Cortex of kidney (tissue), 1 donor: ENCODE results near the gene SLC35F6.
"Not testable (repeated sequence)": the region's sequence is repeated elsewhere in the genome, so short reads cannot be mapped to it uniquely, and the experiment has no call there.

Experiments used
- DNase-seq: peaks from one replicate; lab custom pipeline; 2025; lab: John Stamatoyannopoulos, UW

SLC35F6 gene

GRCh38 chr2:26784570-26785234 is 20.6 kb downstream of the SLC35F6 start:
- DNase-seq = no peak

GRCh38 chr2:26785431-26786206 is 21.5 kb downstream of the SLC35F6 start, which contains the start of gene CENPA:
Gene CENPA (plus strand): TSS chr2:26786056. CDS start chr2:26786197, 141 bp downstream.
- no peak for DNase-seq

DNA sequence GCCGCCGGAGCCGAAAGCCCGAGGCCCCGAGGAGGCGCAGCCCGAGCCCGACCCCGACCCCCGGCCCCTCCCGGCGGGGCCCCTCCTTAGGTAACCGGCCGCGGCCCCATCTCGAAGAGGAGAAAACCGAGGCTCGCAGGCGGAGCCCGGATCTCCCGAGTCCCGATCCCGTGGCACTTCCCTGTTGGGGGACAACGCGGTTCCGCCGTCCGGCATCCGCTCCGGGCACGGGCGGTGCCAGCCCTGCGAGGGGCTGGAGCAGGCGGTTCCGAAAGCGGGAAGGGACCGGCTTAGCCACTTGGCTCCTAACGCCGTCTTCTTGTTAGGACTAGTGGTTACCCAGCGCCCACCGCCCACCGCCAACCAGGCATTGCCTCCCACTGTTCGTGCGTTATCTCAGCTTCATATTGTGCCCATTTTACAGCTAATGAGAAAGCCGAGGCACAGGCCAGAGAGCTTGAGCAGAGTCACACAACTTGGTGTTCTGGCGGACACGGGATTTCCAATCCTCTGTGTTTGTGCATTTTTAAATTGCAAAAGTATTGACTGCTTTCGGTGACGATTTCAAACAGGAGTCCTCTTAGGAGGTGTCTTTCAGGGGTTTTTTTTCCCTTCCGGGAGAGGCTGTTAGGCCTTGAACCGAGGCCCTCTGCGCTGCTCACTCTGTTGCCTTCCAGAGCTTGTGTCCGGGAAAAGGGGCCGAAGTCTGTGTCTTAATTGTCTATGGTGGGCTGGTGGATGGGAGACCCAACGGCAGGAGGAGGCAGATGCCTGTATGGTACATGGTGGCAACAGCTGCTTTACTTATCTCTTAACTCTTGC is 22.3 kb downstream of the SLC35F6 start:
- no peak for DNase-seq

DNA sequence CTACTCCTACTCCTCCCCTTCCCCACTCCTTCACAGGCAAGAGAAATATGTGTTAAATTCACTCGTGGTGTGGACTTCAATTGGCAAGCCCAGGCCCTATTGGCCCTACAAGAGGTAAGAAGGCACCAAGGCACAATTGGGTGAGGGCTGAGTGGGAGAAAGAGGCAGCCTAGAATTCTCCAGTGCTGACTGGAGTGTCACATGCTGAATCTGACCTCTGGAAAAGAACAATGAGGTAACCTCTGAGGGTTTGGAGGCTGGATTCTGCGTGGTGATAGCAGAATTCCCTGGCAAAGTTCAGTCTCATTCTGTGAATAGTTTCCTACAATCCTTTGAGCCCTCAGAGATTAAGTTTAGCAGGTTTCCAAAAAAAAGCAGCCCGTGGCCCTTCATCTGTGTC is 28.6 kb downstream of the SLC35F6 start:
- DNase-seq = no peak

GRCh38 chr2:26793518-26793917 is 29.4 kb downstream of the SLC35F6 start:
- no peak for DNase-seq

GRCh38 chr2:26795135-26795534 is 31.1 kb downstream of the SLC35F6 start:
- not testable (repeated sequence) for DNase-seq

DNA sequence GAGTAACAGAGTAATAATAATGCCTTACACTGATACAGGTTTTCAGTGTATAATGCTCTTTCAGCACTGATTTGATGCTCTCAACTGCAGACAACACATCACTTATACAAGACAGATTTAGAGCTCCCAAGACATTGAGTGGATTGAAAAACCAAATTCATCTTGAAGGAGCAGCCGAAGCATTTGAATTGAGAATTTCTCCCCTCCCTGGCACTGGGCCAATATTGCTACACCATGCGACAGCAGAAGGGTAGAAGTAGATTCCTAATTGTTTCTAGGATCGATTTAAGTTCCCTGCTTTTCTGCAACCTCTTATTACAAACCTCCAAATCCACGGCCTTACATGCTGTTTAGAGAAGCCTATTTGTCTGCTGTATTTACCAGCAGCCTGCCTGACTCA is 37.2 kb downstream of the SLC35F6 start:
- DNase-seq = no peak

GRCh38 chr2:26801796-26802195 is 37.7 kb downstream of the SLC35F6 start:
- no peak for DNase-seq

GRCh38 chr2:26805241-26805676 is 41.2 kb downstream of the SLC35F6 start:
- no peak for DNase-seq

GRCh38 chr2:26807788-26808460 is 43.8 kb downstream of the SLC35F6 start:
- no peak for DNase-seq

GRCh38 chr2:26809211-26809610 is 45.1 kb downstream of the SLC35F6 start:
- DNase-seq = no peak

DNA sequence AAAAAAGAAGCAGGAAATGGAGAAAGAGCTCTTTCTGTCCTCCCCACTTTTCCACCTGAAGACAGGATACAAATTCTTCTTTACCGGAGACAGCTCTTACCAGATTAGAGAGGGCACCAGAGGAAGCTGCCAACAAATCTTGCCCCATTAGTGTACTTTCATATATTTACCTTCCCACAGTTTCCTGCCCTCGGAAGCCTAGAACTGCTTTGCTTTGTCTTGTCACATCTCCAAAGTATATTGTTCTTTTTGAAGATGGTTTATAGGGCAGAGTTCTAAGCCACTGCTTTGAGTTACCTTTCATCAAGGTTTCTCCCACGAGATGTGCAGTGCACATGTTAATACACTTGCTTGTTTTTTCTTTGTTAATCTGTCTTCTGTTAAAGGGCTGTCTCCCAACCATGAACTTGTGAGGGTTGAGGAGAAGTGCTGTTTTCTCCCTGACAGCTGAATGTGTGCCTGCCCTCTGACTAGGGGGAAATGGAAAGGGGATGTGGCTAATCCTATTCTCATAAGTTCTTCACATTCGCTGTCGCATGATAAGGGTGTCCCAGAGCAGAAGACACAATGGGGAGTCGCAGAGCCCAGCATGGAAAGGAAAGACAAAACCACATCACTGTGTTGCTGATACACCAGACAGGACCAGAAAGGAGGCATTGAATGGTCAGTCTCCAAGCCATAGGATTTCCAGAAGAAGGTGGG is 45.9 kb downstream of the SLC35F6 start:
- no peak for DNase-seq

DNA sequence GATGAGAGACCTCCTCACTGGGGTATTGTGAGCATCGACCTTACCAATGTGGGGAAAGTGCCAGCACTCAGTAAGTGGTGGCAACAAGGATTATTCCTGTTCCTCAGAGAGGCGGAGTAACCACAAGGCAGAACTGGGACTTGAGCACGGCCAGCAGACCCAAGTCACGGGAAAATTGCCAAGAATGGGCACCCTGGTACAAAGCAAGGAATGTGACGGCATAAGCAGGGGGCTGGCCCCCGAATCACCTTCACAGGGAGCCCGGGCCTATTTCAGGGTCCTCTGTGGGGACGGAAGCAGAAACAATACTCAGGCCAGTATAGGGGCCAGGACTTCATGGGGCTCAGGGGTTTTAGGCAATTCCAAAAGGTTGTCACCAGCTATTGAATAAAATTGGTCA is 47.2 kb downstream of the SLC35F6 start:
- no peak for DNase-seq

DNA sequence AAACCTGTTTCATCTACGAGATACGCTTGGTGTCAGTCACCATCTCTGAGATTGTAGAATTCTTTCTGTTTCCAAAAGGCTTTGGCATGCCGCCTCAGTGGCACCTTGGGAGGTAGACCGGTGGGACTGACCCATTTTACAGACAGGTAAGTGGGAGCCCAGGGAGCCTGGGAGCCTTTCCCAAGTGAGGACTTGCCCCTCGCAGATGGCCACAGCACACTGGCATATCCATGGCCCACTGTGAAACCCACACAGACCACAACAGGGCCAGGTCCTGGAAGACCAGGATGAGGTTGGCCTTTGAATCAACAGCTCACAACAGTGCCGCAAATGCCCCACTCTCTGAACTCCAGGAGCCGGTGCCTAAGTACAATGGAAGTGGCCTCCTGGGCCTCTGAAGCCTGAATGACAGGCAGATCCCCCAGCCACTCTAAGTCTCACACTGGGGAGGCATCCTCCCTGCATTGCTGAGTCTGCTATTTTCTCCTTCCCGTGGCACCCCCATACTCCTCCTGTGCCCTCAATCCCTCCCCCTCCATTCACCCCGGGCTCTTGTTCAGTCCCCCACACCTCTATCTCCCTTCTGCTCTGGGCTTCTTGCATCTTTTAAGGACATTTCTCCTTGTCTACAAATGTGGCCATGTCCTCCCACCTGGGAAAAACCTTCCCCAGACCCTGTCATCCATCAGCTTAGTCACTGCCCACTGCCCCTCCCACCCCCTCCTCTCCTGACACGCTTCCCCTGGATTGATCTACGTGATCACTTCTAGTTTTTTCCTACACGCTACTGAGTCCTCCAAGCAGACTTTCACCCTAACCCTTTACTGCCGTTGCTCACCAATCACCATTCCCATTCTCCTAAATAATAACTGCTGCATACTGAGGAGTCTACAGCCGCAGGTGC is 48.0 kb downstream of the SLC35F6 start:
- DNase-seq = no peak

GRCh38 chr2:26812731-26813130 is 48.6 kb downstream of the SLC35F6 start:
- DNase-seq = no peak

DNA sequence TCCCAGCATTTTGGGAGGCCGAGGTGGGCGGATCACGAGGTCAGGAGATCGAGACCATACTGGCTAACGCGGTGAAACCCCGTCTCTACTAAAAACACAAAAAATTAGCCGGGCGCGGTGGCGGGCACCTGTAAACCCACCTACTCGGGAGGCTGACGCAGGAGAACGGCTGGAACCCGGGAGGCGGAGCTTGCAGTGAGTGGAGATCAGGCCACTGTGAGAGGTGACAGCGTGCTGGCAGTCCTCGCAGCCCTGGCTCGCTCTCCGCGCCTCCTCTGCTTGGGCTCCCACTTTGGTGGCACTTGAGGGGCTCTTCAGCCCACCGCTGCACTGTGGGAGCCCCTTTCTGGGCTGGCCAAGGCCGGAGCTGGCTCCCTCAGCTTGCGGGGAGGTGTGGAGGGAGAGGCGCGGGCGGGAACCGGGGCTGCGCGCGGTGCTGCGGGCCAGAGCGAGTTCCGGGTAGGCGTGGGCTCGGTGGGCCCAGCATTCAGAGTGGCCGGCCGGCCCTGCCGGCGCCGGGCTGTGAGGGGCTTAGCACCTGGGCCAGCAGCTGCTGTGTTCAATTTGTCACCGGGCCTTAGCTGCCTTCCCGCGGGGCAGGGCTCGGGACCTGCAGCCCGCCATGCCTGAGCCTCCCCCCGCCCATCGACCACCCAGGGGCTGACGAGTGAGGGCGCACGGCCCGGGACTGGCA is 50.1 kb downstream of the SLC35F6 start:
- not testable (repeated sequence) for DNase-seq

GRCh38 chr2:26816893-26817292 is 52.8 kb downstream of the SLC35F6 start:
- no peak for DNase-seq

DNA sequence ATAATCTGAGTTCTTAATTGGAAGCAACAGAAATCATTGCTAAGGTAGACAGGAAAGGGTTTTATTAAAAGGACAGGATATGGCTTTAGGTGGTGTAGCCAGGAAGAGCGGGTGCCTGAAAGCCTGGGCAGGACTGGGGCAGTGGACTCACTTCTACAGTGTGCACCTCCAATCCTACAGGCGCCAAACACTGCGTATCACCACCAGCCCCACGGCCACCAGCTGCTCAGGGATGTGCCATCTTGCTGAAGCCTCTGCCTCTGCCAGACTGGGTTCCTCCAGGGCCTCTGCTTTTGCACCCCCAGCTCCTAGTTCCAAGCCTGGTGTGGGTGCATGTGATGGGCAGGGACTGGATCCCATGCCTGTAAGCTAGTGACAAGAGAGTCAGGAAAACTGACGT is 54.2 kb downstream of the SLC35F6 start:
- DNase-seq = no peak

- DNase-seq = no peak
Measured at GRCh38 chr2:26818972-26819371, 54.9 kb downstream of the SLC35F6 start.

- no peak for DNase-seq
Measured at GRCh38 chr2:26820932-26821331, 56.8 kb downstream of the SLC35F6 start.
